Hematopoietic multipotent progenitor cell treated with erythropoietin and hydrocortisone succinate and interleukin-3 and kit ligand, for 17 days (in vitro differentiated cells): ENCODE data around the gene EPC2.
"Not testable (repeated sequence)": the region's sequence is repeated elsewhere in the genome, so short reads cannot be mapped to it uniquely, and the experiment has no call there.

ENCODE experiments used
- DNase-seq: peaks from one replicate; pipeline ENCODE4 v3.0.0-alpha.2; 2015; ENCODE audit warnings: low spot score

Gene EPC2

GRCh38 chr2:148674063-148675020, 29.8 kb downstream of the EPC2 start:
- DNase-seq = peak; percentile 72

- DNase-seq = no peak
Measured at GRCh38 chr2:148675708-148676107, 31.2 kb downstream of the EPC2 start.

GRCh38 chr2:148678302-148679179, 34.0 kb downstream of the EPC2 start:
- not testable (repeated sequence) for DNase-seq

GRCh38 chr2:148680462-148680861, 35.9 kb downstream of the EPC2 start:
- no peak for DNase-seq

- no peak for DNase-seq
Measured at GRCh38 chr2:148681443-148681842, 36.9 kb downstream of the EPC2 start.

- not testable (repeated sequence) for DNase-seq
Measured at GRCh38 chr2:148681862-148682261, 37.3 kb downstream of the EPC2 start.

- DNase-seq = no peak
Measured at GRCh38 chr2:148684507-148684906, 40.0 kb downstream of the EPC2 start.

GRCh38 chr2:148687543-148687942, 43.0 kb downstream of the EPC2 start:
- DNase-seq = no peak

- DNase-seq = not testable (repeated sequence)
Measured at GRCh38 chr2:148688011-148688410, 43.5 kb downstream of the EPC2 start.

- no peak for DNase-seq
Measured at GRCh38 chr2:148696985-148697384, 52.4 kb downstream of the EPC2 start.

GRCh38 chr2:148699830-148700229, 55.3 kb downstream of the EPC2 start:
- DNase-seq = no peak

GRCh38 chr2:148701039-148701438, 56.5 kb downstream of the EPC2 start:
- DNase-seq = no peak

- no peak for DNase-seq
Measured at GRCh38 chr2:148701877-148702276, 57.3 kb downstream of the EPC2 start.

GRCh38 chr2:148702475-148702874, 57.9 kb downstream of the EPC2 start:
- no peak for DNase-seq

GRCh38 chr2:148704247-148704646, 59.7 kb downstream of the EPC2 start:
- no peak for DNase-seq

- DNase-seq = peak; percentile 22
Measured at GRCh38 chr2:148716378-148716920, 71.9 kb downstream of the EPC2 start.

- DNase-seq = no peak
Measured at GRCh38 chr2:148718039-148718438, 73.5 kb downstream of the EPC2 start.

- no peak for DNase-seq
Measured at GRCh38 chr2:148719195-148719749, 74.7 kb downstream of the EPC2 start.

- DNase-seq = no peak
Measured at GRCh38 chr2:148719941-148720436, 75.4 kb downstream of the EPC2 start.

GRCh38 chr2:148720501-148721001, 76.0 kb downstream of the EPC2 start:
- no peak for DNase-seq

GRCh38 chr2:148721520-148721931, 77.0 kb downstream of the EPC2 start:
- DNase-seq = no peak
